IMR-90 (cell line): Measurements from ENCODE around the gene EBI3. TPM values are rescaled to one million over a fixed set of nuclear protein-coding genes. Genes with fewer than 3 reads are reported as not detected.

Source experiments
- ATAC-seq: fragments of 200-7000 bp; cut with Tn5 transposase; 2 replicates; pipeline ENCODE4 v1.9.1; 2020; ENCODE audit warnings: low read depth, mild to moderate bottlenecking, moderate library complexity
- BruUV-seq: library from RNA; stranded (reverse); fragments of 400-500 nt; replicated peaks from 2 replicates; lab custom pipeline; 2021; lab: Mats Ljungman, UMichigan
- CTCF ChIA-PET: fragments of 300-600 bp; formaldehyde crosslinking; extraction: SDS; loops from one replicate; lab custom pipeline; 2021; ENCODE audit warnings: antibody characterized with exemption; lab: Yijun Ruan, JAX
- POLR2A ChIA-PET: fragments of 300-600 bp; sonication (Branson Sonifier 250); formaldehyde crosslinking; loops from one replicate; lab custom pipeline; 2022; ENCODE audit warnings: antibody characterized with exemption; ENCODE audit not compliant: unreplicated experiment; lab: Charles Lee
- DNase-seq: peaks from one replicate; pipeline ENCODE4 v3.0.0; 2013
- H2AFZ ChIP-seq: replicated peaks from 2 replicates; pipeline ENCODE3; 2013; ENCODE audit warnings: low read length, mild to moderate bottlenecking; ENCODE audit not compliant: poor library complexity
- H2AK5ac ChIP-seq: 2 replicates; pipeline ENCODE4 v1.6.1; 2013; ENCODE audit warnings: low read depth, low read length, inconsistent platforms
- H2AK9ac ChIP-seq: replicated peaks from 2 replicates; pipeline ENCODE3; 2013; ENCODE audit warnings: mild to moderate bottlenecking, low read depth, low read length, moderate library complexity; ENCODE audit not compliant: poor library complexity
- H2BK120ac ChIP-seq: 2 replicates; pipeline ENCODE4 v1.6.1; 2013; ENCODE audit warnings: low read depth, low read length, inconsistent platforms
- H2BK15ac ChIP-seq: 3 replicates; pipeline ENCODE4 v1.6.1; 2013; ENCODE audit warnings: low read depth, low read length, inconsistent platforms
- H2BK20ac ChIP-seq: 2 replicates; pipeline ENCODE4 v1.6.1; 2013; ENCODE audit warnings: low read depth, mild to moderate bottlenecking, inconsistent platforms, low read length, moderate library complexity
- H2BK5ac ChIP-seq: 2 replicates; pipeline ENCODE4 v1.6.1; 2013; ENCODE audit warnings: mild to moderate bottlenecking, low read depth, low read length, inconsistent platforms; ENCODE audit not compliant: poor library complexity, severe bottlenecking
- H3K14ac ChIP-seq: replicated peaks from 2 replicates; pipeline ENCODE4 v1.6.1; 2013; ENCODE audit warnings: low read depth, low read length, inconsistent platforms
- H3K18ac ChIP-seq: 2 replicates; pipeline ENCODE4 v1.6.1; 2013; ENCODE audit warnings: low read depth, low read length, control low read depth
- H3K23ac ChIP-seq: 2 replicates; pipeline ENCODE4 v1.6.1; 2013; ENCODE audit warnings: low read depth, low read length, inconsistent platforms
- H3K27ac ChIP-seq: 2 replicates; pipeline ENCODE4 v1.5.1; 2013; ENCODE audit warnings: mild to moderate bottlenecking, control low read depth, low read length; ENCODE audit not compliant: insufficient read depth
- H3K27me3 ChIP-seq: 2 replicates; pipeline ENCODE4 v1.6.1; 2013; ENCODE audit warnings: low read length; ENCODE audit not compliant: control insufficient read depth, insufficient read depth
- H3K36me3 ChIP-seq: 2 replicates; pipeline ENCODE4 v1.6.1; 2013; ENCODE audit warnings: low read length, mixed read lengths; ENCODE audit not compliant: control insufficient read depth, insufficient read depth
- H3K4ac ChIP-seq: 2 replicates; pipeline ENCODE4 v1.6.1; 2013; ENCODE audit warnings: low read depth, low read length, inconsistent platforms
- H3K4me1 ChIP-seq: 2 replicates; pipeline ENCODE4 v1.6.1; 2013; ENCODE audit warnings: low read length, mixed read lengths; ENCODE audit not compliant: control insufficient read depth, insufficient read depth
- H3K4me2 ChIP-seq: 2 replicates; pipeline ENCODE4 v1.6.1; 2013; ENCODE audit warnings: low read depth, mild to moderate bottlenecking, control low read depth, low read length, moderate library complexity
- H3K4me3 ChIP-seq: 2 replicates; pipeline ENCODE4 v1.5.1; 2013; ENCODE audit warnings: low read depth, mild to moderate bottlenecking, control low read depth, low read length, moderate library complexity; ENCODE audit not compliant: insufficient read depth
- H3K56ac ChIP-seq: 2 replicates; pipeline ENCODE4 v1.6.1; 2013; ENCODE audit warnings: low read length, inconsistent platforms; ENCODE audit not compliant: insufficient read depth; ENCODE audit errors: extremely low read depth
- H3K79me1 ChIP-seq, 2 experiments: 2 replicates each; pipeline ENCODE4 v1.6.1; 2013; ENCODE audit warnings: low read length in 2 of 2, inconsistent platforms in 1 of 2, low read depth in 1 of 2
- H3K9ac ChIP-seq: 2 replicates; pipeline ENCODE4 v1.6.1; 2013; ENCODE audit warnings: low read depth, low read length, control low read depth
- H3K9me1 ChIP-seq: 2 replicates; pipeline ENCODE4 v1.6.1; 2013; ENCODE audit warnings: low read length, inconsistent platforms; ENCODE audit not compliant: insufficient read depth
- H3K9me3 ChIP-seq: 2 replicates; pipeline ENCODE4 v1.6.1; 2013; ENCODE audit warnings: low read length; ENCODE audit not compliant: control insufficient read depth, insufficient read depth
- H4K20me1 ChIP-seq: 2 replicates; pipeline ENCODE4 v1.6.1; 2013; ENCODE audit warnings: low read length, inconsistent platforms; ENCODE audit not compliant: insufficient read depth
- H4K5ac ChIP-seq: 2 replicates; pipeline ENCODE4 v1.6.1; 2013; ENCODE audit warnings: mild to moderate bottlenecking, low read depth, low read length, control low read depth
- H4K8ac ChIP-seq, 2 experiments: 2 replicates each; pipeline ENCODE4 v1.6.1; 2013; ENCODE audit warnings: low read depth in 2 of 2, low read length in 2 of 2, control low read depth in 1 of 2, inconsistent platforms in 1 of 2
- H4K91ac ChIP-seq: 2 replicates; pipeline ENCODE4 v1.6.1; 2013; ENCODE audit warnings: low read depth, low read length, inconsistent platforms; ENCODE audit not compliant: insufficient read depth
- BHLHE40 ChIP-seq: fragments of 150-350 bp; IDR thresholded peaks from 2 replicates; pipeline ENCODE4 v1.6.1; 2016; ENCODE audit warnings: mild to moderate bottlenecking, low read depth, low read length
- CEBPB ChIP-seq: IDR thresholded peaks from 2 replicates; pipeline ENCODE4 v1.6.1; 2012; ENCODE audit warnings: low read depth, low read length, improper control_type of control experiment
- CHD1 ChIP-seq: IDR thresholded peaks from 2 replicates; pipeline ENCODE4 v1.6.1; 2012; ENCODE audit warnings: low read depth, low read length, improper control_type of control experiment
- CTCF ChIP-seq: conservative IDR thresholded peaks from 2 replicates; pipeline ENCODE4 v1.5.1; 2012; ENCODE audit warnings: mild to moderate bottlenecking, low read depth, low read length, improper control_type of control experiment
- ELK1 ChIP-seq: fragments of 150-350 bp; IDR thresholded peaks from 2 replicates; pipeline ENCODE4 v1.6.1; 2016; ENCODE audit warnings: low read depth, mild to moderate bottlenecking, low read length, moderate library complexity, borderline replicate concordance
- FOS ChIP-seq: fragments of 150-350 bp; IDR thresholded peaks from 2 replicates; pipeline ENCODE4 v1.6.1; 2016; ENCODE audit warnings: low read depth, low read length
- MAFK ChIP-seq: IDR thresholded peaks from 2 replicates; pipeline ENCODE4 v1.6.1; 2012; ENCODE audit warnings: low read depth, low read length, improper control_type of control experiment
- MAZ ChIP-seq: IDR thresholded peaks from 2 replicates; pipeline ENCODE4 v1.6.1; 2012; ENCODE audit warnings: low read depth, mild to moderate bottlenecking, low read length, improper control_type of control experiment, moderate library complexity, borderline replicate concordance
- MXI1 ChIP-seq: IDR thresholded peaks from 2 replicates; pipeline ENCODE4 v1.6.1; 2012; ENCODE audit warnings: low read depth, mild to moderate bottlenecking, low read length, moderate library complexity, borderline replicate concordance
- NFE2L2 ChIP-seq: fragments of 150-350 bp; IDR thresholded peaks from 2 replicates; pipeline ENCODE4 v1.6.1; 2016; ENCODE audit warnings: low read depth, mild to moderate bottlenecking, low read length
- POLR2A ChIP-seq: IDR thresholded peaks from 2 replicates; pipeline ENCODE4 v1.6.1; 2012; ENCODE audit warnings: mild to moderate bottlenecking, low read depth, low read length
- RAD21 ChIP-seq: IDR thresholded peaks from 2 replicates; pipeline ENCODE4 v1.6.1; 2012; ENCODE audit warnings: low read length, improper control_type of control experiment
- RCOR1 ChIP-seq: IDR thresholded peaks from 2 replicates; pipeline ENCODE4 v1.6.1; 2012; ENCODE audit warnings: mild to moderate bottlenecking, low read length, improper control_type of control experiment; ENCODE audit not compliant: insufficient replicate concordance
- RFX5 ChIP-seq: IDR thresholded peaks from 2 replicates; pipeline ENCODE4 v1.8.0; 2012; ENCODE audit warnings: low read depth, mild to moderate bottlenecking, low read length, moderate library complexity
- SMC3 ChIP-seq: fragments of 150-350 bp; IDR thresholded peaks from 2 replicates; pipeline ENCODE4 v1.6.1; 2016; ENCODE audit warnings: low read depth, mild to moderate bottlenecking, antibody characterized with exemption, low read length, moderate library complexity
- USF2 ChIP-seq: fragments of 150-350 bp; IDR thresholded peaks from 2 replicates; pipeline ENCODE4 v1.6.1; 2017; ENCODE audit warnings: mild to moderate bottlenecking, antibody characterized with exemption, low read length, low read depth
- WGBS, 2 experiments: methylation state at CpG; one replicate each; pipeline versions ENCODE4 v1.1.5 to v1.1.7; 2013; ENCODE audit warnings: missing lambda C conversion rate in 2 of 2; ENCODE audit not compliant: insufficient read length in 1 of 2; ENCODE audit errors: extremely low coverage in 2 of 2; 5-methylcytosine and 5-hydroxymethylcytosine counted together
- dilution Hi-C: fragments of 300-500 bp; cut with HindIII; formaldehyde crosslinking; loops from one replicate; pipeline ENCODE4 v1.14.3; 2018; ENCODE audit warnings: low sequenced_read_pairs; ENCODE audit not compliant: unreplicated experiment
- in situ Hi-C: fragments of 300-500 bp; cut with MboI; formaldehyde crosslinking; loops from 3 replicates; pipeline ENCODE4 v1.14.3; 2019; ENCODE audit warnings: low sequenced_read_pairs, inconsistent platforms, mixed read lengths
- intact Hi-C: fragments of 100-400 bp; cut with micrococcal nuclease; formaldehyde crosslinking; loops from 2 replicates; pipeline ENCODE4 v1.10.0; 2022
- polyA plus RNA-seq, 3 experiments: library from polyadenylated mRNA; depleted of rRNA; stranded (reverse); fragments of >200 nt; gene quantifications; 2 replicates each; pipeline ENCODE4 v1.2.3, GENCODE V29; 2012; ENCODE audit warnings: low replicate concordance in 1 of 3
- total RNA-seq: library from RNA; depleted of rRNA; stranded (reverse); fragments of >200 nt; gene quantifications from 2 replicates; pipeline ENCODE4 v1.2.3, GENCODE V29; 2012

EBI3 gene
- total and polyA plus RNA-seq, 2 of the 4 experiments (the other 2 are of a cell fraction) = 0.36 to 2.7 TPM

GRCh38 chr19:4279267-4279529, 49.9 kb downstream of the EBI3 start:
- no peak overlapping the region for H2BK15ac ChIP-seq
- no TSS peak for BruUV-seq
- DNase-seq = no peak
- H3K18ac ChIP-seq = no peak overlapping the region
- no peak overlapping the region for H4K91ac ChIP-seq
- H3K4me1 ChIP-seq = no peaks in the 10 kb centered on the region
- no peaks in the 10 kb centered on the region for H3K9me1 ChIP-seq
- H3K4ac ChIP-seq = no peak overlapping the region
- no peak overlapping the region for H2AK9ac ChIP-seq
- H3K36me3 ChIP-seq = no peaks in the 10 kb centered on the region
- no peak for ATAC-seq
- no peak overlapping the region for H2BK120ac ChIP-seq
- no peak overlapping the region for H3K23ac ChIP-seq
- no peak overlapping the region for H2AK5ac ChIP-seq
- ChIA-PET POLR2A (no interaction called here), CTCF (no interaction called here)
- dilution Hi-C loops = no loop called here
- H3K4me3 ChIP-seq = no peak overlapping the region
- H2AFZ ChIP-seq = no peak overlapping the region
- no peak overlapping the region; the same call in 1 of the 2 replicates for H3K4me2 ChIP-seq
- no peak overlapping the region for H3K56ac ChIP-seq
- H2BK20ac ChIP-seq = no peak overlapping the region
- H4K8ac ChIP-seq = no peak overlapping the region
- H3K27ac ChIP-seq = no peak overlapping the region
- in situ Hi-C loops = no loop called here
- H3K79me1 ChIP-seq = no peaks in the 10 kb centered on the region
- H4K20me1 ChIP-seq = no peaks in the 10 kb centered on the region
- H3K9ac ChIP-seq = no peak overlapping the region
- H3K9me3 ChIP-seq = peaks cover 2% of the 10 kb centered on the region; the same call in 1 of the 2 replicates
- no CpG with 5 or more reads among the region's 30 CpGs for WGBS, 2 experiments
- TF ChIP-seq CEBPB = no peak
- TF ChIP-seq NFE2L2 = no peak
- no peak for TF ChIP-seq ELK1
- no peak for TF ChIP-seq FOS
- no peak for TF ChIP-seq RAD21
- TF ChIP-seq MAZ = no peak
- no peak for TF ChIP-seq MXI1
- TF ChIP-seq POLR2A = no peak
- no peak for TF ChIP-seq RCOR1
- no peak for TF ChIP-seq SMC3
- no peak for TF ChIP-seq BHLHE40
- no peak for TF ChIP-seq RFX5
- no peak for TF ChIP-seq CTCF
- TF ChIP-seq CHD1 = no peak
- no peak for TF ChIP-seq MAFK
- no peak for TF ChIP-seq USF2
- no peak overlapping the region for H4K5ac ChIP-seq
- no peak overlapping the region for H2BK5ac ChIP-seq
- peaks cover 47% of the 10 kb centered on the region for H3K27me3 ChIP-seq
- no peak overlapping the region for H3K14ac ChIP-seq
- intact Hi-C loops = no loop called here
